ENCODE results near the gene DOK4.

Gene DOK4

GRCh38 chr16:57528499-57529390 lies 42.5 kb upstream of the DOK4 start:
- Histone ChIP-seq H3K27ac (ENCODE audit: low read length, poor library complexity, severe bottlenecking) (no peak overlapping the region), H3K27me3 (ENCODE audit: control insufficient read depth in 1 of 2, insufficient read depth in 1 of 2, low read length in 2 of 2) (no peaks in the 10 kb centered on the region), H2BK15ac (ENCODE audit: low read depth, poor library complexity, severe bottlenecking) (no peak overlapping the region), H3K9ac (ENCODE audit: low read length) (no peak overlapping the region), H3K18ac (ENCODE audit: low read depth in 1 of 2, low read length in 2 of 2) (no peak overlapping the region), H3K4me3 (ENCODE audit: insufficient read depth in 1 of 2, low read depth in 1 of 2, low read length in 2 of 2) (peak overlapping the region in 1 of 2 experiments; percentile 7), H3K23ac (ENCODE audit: low read length in 2 of 2) (no peak overlapping the region), H2BK5ac (ENCODE audit: low read depth, low read length, poor library complexity, severe bottlenecking) (no peak overlapping the region), H3K4me1 (ENCODE audit: control insufficient read depth, insufficient read depth, low read depth, low read length) (peaks cover 50% of the 10 kb centered on the region), H2AK5ac (ENCODE audit: low read length, severe bottlenecking) (no peak overlapping the region), H4K91ac (ENCODE audit: low read length) (peak overlapping the region; percentile 37), H2BK120ac (ENCODE audit: low read depth, low read length) (no peak overlapping the region), H2AFZ (ENCODE audit: low read depth, low read length) (no peak overlapping the region), H3K14ac (ENCODE audit: low read length in 2 of 2) (no peak overlapping the region), H3K4me2 (ENCODE audit: low read length, poor library complexity, severe bottlenecking) (no peak overlapping the region), H4K8ac (ENCODE audit: low read length) (no peak overlapping the region), H3K9me3 (ENCODE audit: control insufficient read depth, low read length) (no peaks in the 10 kb centered on the region), H3K36me3 (ENCODE audit: control insufficient read depth in 1 of 2, insufficient read depth in 2 of 2, low read depth in 1 of 2, low read length in 2 of 2) (peaks cover 4 to 32% of the 10 kb centered on the region in 2 experiments), H2BK12ac (ENCODE audit: low read length in 2 of 2) (no peak overlapping the region), H3K4ac (ENCODE audit: low read depth in 1 of 2, low read length in 2 of 2) (no peak overlapping the region), H3K79me1 (replicated peaks; ENCODE audit: low read length, poor library complexity, severe bottlenecking) (peaks cover 32% of the 10 kb centered on the region)
- 54% methylated on average over 124 of the region's 126 CpGs for WGBS
- DNase-seq, result no peak

- no peak overlapping the region for H3K4me3 ChIP-seq (ENCODE audit: insufficient read depth in 1 of 2, low read depth in 1 of 2, low read length in 2 of 2)
- H3K4me1 ChIP-seq (ENCODE audit: control insufficient read depth, insufficient read depth, low read depth, low read length), result peaks cover 40% of the 10 kb centered on the region
- H4K8ac ChIP-seq (ENCODE audit: low read length), result no peak overlapping the region
- H2BK15ac ChIP-seq (ENCODE audit: low read depth, poor library complexity, severe bottlenecking), result no peak overlapping the region
- no peak overlapping the region for H2BK12ac ChIP-seq (ENCODE audit: low read length in 2 of 2)
- no peak overlapping the region for H3K27ac ChIP-seq (ENCODE audit: low read length, poor library complexity, severe bottlenecking)
- no peaks in the 10 kb centered on the region for H3K27me3 ChIP-seq (ENCODE audit: control insufficient read depth in 1 of 2, insufficient read depth in 1 of 2, low read length in 2 of 2)
- H3K4ac ChIP-seq (ENCODE audit: low read depth in 1 of 2, low read length in 2 of 2), result no peak overlapping the region
- H3K79me1 ChIP-seq (replicated peaks; ENCODE audit: low read length, poor library complexity, severe bottlenecking), result peaks cover 23% of the 10 kb centered on the region
- peaks cover 4 to 29% of the 10 kb centered on the region in 2 experiments for H3K36me3 ChIP-seq (ENCODE audit: control insufficient read depth in 1 of 2, insufficient read depth in 2 of 2, low read depth in 1 of 2, low read length in 2 of 2)
- no peak overlapping the region for H2AFZ ChIP-seq (ENCODE audit: low read depth, low read length)
- 96% methylated on average over 18 of the region's 19 CpGs for WGBS
- no peak overlapping the region for H2BK120ac ChIP-seq (ENCODE audit: low read depth, low read length)
- H4K91ac ChIP-seq (ENCODE audit: low read length), result no peak overlapping the region
- no peak for DNase-seq
- no peak overlapping the region for H3K18ac ChIP-seq (ENCODE audit: low read depth in 1 of 2, low read length in 2 of 2)
- no peak overlapping the region for H3K14ac ChIP-seq (ENCODE audit: low read length in 2 of 2)
- no peak overlapping the region for H3K9ac ChIP-seq (ENCODE audit: low read length)
- no peak overlapping the region for H3K4me2 ChIP-seq (ENCODE audit: low read length, poor library complexity, severe bottlenecking)
- H2BK5ac ChIP-seq (ENCODE audit: low read depth, low read length, poor library complexity, severe bottlenecking), result no peak overlapping the region
- no peak overlapping the region for H2AK5ac ChIP-seq (ENCODE audit: low read length, severe bottlenecking)
- no peaks in the 10 kb centered on the region for H3K9me3 ChIP-seq (ENCODE audit: control insufficient read depth, low read length)
- no peak overlapping the region for H3K23ac ChIP-seq (ENCODE audit: low read length in 2 of 2)
Observed at GRCh38 chr16:57527610-57528360, 41.5 kb upstream of the DOK4 start.

- Histone ChIP-seq H3K4me2 (ENCODE audit: low read length, poor library complexity, severe bottlenecking) (no peak overlapping the region), H3K4me3 (ENCODE audit: insufficient read depth in 1 of 2, low read depth in 1 of 2, low read length in 2 of 2) (no peak overlapping the region), H3K9me3 (ENCODE audit: control insufficient read depth, low read length) (no peaks in the 10 kb centered on the region), H3K27me3 (ENCODE audit: control insufficient read depth in 1 of 2, insufficient read depth in 1 of 2, low read length in 2 of 2) (no peaks in the 10 kb centered on the region), H3K4ac (ENCODE audit: low read depth in 1 of 2, low read length in 2 of 2) (no peak overlapping the region), H2BK5ac (ENCODE audit: low read depth, low read length, poor library complexity, severe bottlenecking) (no peak overlapping the region), H2BK120ac (ENCODE audit: low read depth, low read length) (no peak overlapping the region), H2BK12ac (ENCODE audit: low read length in 2 of 2) (no peak overlapping the region), H3K14ac (ENCODE audit: low read length in 2 of 2) (no peak overlapping the region), H3K36me3 (ENCODE audit: control insufficient read depth in 1 of 2, insufficient read depth in 2 of 2, low read depth in 1 of 2, low read length in 2 of 2) (peaks cover 4 to 29% of the 10 kb centered on the region in 2 experiments), H3K4me1 (ENCODE audit: control insufficient read depth, insufficient read depth, low read depth, low read length) (peaks cover 33% of the 10 kb centered on the region), H3K18ac (ENCODE audit: low read depth in 1 of 2, low read length in 2 of 2) (no peak overlapping the region), H2AFZ (ENCODE audit: low read depth, low read length) (no peak overlapping the region), H4K91ac (ENCODE audit: low read length) (no peak overlapping the region), H2AK5ac (ENCODE audit: low read length, severe bottlenecking) (no peak overlapping the region), H3K23ac (ENCODE audit: low read length in 2 of 2) (no peak overlapping the region), H3K9ac (ENCODE audit: low read length) (no peak overlapping the region), H3K27ac (ENCODE audit: low read length, poor library complexity, severe bottlenecking) (no peak overlapping the region), H2BK15ac (ENCODE audit: low read depth, poor library complexity, severe bottlenecking) (no peak overlapping the region), H4K8ac (ENCODE audit: low read length) (no peak overlapping the region), H3K79me1 (replicated peaks; ENCODE audit: low read length, poor library complexity, severe bottlenecking) (peaks cover 21% of the 10 kb centered on the region)
- no peak for DNase-seq
- WGBS, result 95% methylated on average over 4 of the region's 4 CpGs
Observed at GRCh38 chr16:57527027-57527426, 40.7 kb upstream of the DOK4 start.

- WGBS, result 94% methylated on average over 6 of the region's 6 CpGs
- H2BK120ac ChIP-seq (ENCODE audit: low read depth, low read length), result no peak overlapping the region
Observed at GRCh38 chr16:57526498-57526897, 40.2 kb upstream of the DOK4 start.

More at GRCh38 chr16:57526498-57526897, 40.2 kb upstream of the DOK4 start:
- Histone ChIP-seq H3K27ac (ENCODE audit: low read length, poor library complexity, severe bottlenecking) (no peak overlapping the region), H3K18ac (ENCODE audit: low read depth in 1 of 2, low read length in 2 of 2) (no peak overlapping the region), H2BK12ac (ENCODE audit: low read length in 2 of 2) (no peak overlapping the region), H3K23ac (ENCODE audit: low read length in 2 of 2) (no peak overlapping the region), H3K9ac (ENCODE audit: low read length) (no peak overlapping the region), H3K9me3 (ENCODE audit: control insufficient read depth, low read length) (no peaks in the 10 kb centered on the region), H2BK5ac (ENCODE audit: low read depth, low read length, poor library complexity, severe bottlenecking) (no peak overlapping the region), H2AFZ (ENCODE audit: low read depth, low read length) (no peak overlapping the region), H3K27me3 (ENCODE audit: control insufficient read depth in 1 of 2, insufficient read depth in 1 of 2, low read length in 2 of 2) (no peaks in the 10 kb centered on the region), H2BK15ac (ENCODE audit: low read depth, poor library complexity, severe bottlenecking) (no peak overlapping the region), H3K4me2 (ENCODE audit: low read length, poor library complexity, severe bottlenecking) (no peak overlapping the region), H3K4me3 (ENCODE audit: insufficient read depth in 1 of 2, low read depth in 1 of 2, low read length in 2 of 2) (no peak overlapping the region), H3K79me1 (replicated peaks; ENCODE audit: low read length, poor library complexity, severe bottlenecking) (peaks cover 16% of the 10 kb centered on the region), H3K36me3 (ENCODE audit: control insufficient read depth in 1 of 2, insufficient read depth in 2 of 2, low read depth in 1 of 2, low read length in 2 of 2) (peaks cover 4 to 29% of the 10 kb centered on the region in 2 experiments), H2AK5ac (ENCODE audit: low read length, severe bottlenecking) (no peak overlapping the region), H3K14ac (ENCODE audit: low read length in 2 of 2) (no peak overlapping the region), H3K4me1 (ENCODE audit: control insufficient read depth, insufficient read depth, low read depth, low read length) (peaks cover 28% of the 10 kb centered on the region), H3K4ac (ENCODE audit: low read depth in 1 of 2, low read length in 2 of 2) (no peak overlapping the region), H4K91ac (ENCODE audit: low read length) (no peak overlapping the region), H4K8ac (ENCODE audit: low read length) (no peak overlapping the region)
- no peak for DNase-seq
